ENCODE data around the gene TSPAN18.

The TSPAN18 gene

DNA sequence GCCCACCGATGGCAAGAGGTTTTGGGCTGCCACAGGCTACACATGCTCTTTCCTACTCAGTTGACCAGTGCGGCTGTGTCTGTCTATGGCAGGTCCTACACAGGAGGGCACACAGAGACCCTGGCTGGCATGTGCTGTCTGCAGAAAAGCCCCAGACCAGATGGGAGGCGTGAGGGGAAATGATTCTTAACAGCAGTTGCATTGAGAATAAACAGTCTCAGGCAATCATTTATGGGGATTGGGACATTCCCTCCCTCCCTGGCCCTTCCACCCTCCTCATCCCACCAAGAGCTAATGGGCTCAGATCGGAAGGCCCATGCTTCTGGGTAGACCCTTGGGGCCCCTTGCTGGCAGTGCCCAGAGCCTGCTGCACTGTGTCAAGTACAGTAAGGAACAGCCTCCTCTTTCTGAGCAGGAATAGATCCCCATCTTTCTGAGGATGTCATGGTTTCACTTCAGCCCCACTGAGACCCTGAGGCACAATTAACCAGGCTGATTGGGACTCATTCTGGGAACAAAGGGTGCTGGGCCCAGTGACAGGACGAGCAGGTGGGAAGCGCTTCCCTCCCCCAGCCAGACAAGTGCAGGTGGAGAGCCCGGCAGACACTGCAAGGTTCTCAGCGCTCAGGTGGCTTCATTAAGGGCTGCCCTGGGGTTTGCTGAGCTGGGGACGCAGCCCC is 28.3 kb downstream of the TSPAN18 start:
- no peak overlapping the region for H3K4me3 ChIP-seq (ENCODE audit: low read depth, low read length)
- TF ChIP-seq, protein P1, sequence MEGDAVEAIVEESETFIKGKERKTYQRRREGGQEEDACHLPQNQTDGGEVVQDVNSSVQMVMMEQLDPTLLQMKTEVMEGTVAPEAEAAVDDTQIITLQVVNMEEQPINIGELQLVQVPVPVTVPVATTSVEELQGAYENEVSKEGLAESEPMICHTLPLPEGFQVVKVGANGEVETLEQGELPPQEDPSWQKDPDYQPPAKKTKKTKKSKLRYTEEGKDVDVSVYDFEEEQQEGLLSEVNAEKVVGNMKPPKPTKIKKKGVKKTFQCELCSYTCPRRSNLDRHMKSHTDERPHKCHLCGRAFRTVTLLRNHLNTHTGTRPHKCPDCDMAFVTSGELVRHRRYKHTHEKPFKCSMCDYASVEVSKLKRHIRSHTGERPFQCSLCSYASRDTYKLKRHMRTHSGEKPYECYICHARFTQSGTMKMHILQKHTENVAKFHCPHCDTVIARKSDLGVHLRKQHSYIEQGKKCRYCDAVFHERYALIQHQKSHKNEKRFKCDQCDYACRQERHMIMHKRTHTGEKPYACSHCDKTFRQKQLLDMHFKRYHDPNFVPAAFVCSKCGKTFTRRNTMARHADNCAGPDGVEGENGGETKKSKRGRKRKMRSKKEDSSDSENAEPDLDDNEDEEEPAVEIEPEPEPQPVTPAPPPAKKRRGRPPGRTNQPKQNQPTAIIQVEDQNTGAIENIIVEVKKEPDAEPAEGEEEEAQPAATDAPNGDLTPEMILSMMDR (IDR thresholded peaks at IDR 0.05; ENCODE audit: control insufficient read depth, extremely low read depth, insufficient read depth): no peak
- DNase-seq (ENCODE audit: low read depth): no peak

DNA sequence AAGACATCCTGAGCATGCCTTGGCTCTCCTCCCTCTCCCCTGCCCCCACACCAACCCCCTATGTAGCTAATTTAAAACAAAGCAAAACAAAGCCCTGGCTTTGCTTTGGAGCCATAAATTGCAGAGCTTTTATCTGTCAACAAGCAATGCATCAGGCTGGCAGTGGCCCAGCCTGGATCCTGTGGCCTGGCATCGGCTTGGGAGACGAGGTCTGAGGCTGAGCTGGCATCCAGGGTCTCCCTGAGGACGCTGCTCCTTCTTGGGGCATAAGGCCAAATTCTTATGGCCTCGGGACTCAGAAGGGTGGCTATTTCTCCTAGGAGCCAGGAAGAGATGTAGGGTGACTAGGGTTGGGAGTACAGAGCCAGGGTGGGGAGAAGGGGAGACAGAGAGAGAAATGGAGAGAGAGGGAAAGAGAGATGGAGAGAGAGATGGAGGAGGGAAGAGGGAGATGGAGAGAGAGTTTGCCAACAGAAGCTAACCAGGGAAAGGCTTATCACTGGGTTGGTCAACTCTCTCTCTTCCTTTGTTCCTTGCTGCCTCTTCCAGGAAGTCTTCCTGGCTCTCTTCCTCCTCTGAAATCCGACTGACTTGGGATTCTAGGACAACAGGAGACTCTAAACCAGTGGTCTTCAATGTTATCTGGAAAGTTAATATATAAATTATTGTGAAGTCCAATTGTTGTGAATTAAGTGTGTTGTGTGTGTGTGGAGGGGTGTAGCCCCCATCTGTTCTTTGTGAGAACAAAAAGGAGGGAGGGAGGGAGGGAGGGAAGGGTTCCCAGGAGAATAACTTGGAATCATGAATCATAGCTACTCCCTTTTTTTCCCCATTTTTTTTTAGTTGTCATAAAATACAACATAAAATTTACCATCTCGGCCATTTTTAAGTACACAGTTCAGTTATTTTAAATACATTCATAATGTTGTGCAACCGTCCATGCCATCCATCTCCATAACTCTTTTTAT is 29.1 kb downstream of the TSPAN18 start:
- no peak overlapping the region for H3K4me3 ChIP-seq (ENCODE audit: low read depth, low read length)
- TF ChIP-seq, protein P1 (IDR thresholded peaks at IDR 0.05; ENCODE audit: control insufficient read depth, extremely low read depth, insufficient read depth): no peak
- no peak for DNase-seq (ENCODE audit: low read depth)

DNA sequence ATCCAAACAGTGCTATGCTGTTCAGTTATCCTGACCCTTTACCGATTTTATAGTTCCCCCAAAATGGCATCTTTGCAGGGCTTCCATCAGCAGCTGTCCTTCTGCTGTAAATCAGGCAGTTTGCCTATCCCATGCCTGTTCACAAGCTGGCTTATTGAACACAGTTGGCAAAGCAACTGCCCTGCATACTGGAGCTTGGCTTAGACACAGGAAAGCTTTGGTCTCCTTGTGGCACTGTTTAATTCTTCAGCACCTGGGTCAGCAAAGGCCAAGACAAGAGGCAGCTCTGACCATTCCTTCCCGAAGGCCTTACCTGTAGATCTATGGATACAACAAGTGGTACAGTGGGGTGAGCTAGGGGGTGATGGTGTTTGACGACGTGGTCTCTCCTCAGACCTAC is 32.2 kb downstream of the TSPAN18 start:
- no peak for DNase-seq (ENCODE audit: low read depth)
- TF ChIP-seq, protein P1 (IDR thresholded peaks at IDR 0.05; ENCODE audit: control insufficient read depth, extremely low read depth, insufficient read depth): no peak
- no peak overlapping the region for H3K4me3 ChIP-seq (ENCODE audit: low read depth, low read length)

DNA sequence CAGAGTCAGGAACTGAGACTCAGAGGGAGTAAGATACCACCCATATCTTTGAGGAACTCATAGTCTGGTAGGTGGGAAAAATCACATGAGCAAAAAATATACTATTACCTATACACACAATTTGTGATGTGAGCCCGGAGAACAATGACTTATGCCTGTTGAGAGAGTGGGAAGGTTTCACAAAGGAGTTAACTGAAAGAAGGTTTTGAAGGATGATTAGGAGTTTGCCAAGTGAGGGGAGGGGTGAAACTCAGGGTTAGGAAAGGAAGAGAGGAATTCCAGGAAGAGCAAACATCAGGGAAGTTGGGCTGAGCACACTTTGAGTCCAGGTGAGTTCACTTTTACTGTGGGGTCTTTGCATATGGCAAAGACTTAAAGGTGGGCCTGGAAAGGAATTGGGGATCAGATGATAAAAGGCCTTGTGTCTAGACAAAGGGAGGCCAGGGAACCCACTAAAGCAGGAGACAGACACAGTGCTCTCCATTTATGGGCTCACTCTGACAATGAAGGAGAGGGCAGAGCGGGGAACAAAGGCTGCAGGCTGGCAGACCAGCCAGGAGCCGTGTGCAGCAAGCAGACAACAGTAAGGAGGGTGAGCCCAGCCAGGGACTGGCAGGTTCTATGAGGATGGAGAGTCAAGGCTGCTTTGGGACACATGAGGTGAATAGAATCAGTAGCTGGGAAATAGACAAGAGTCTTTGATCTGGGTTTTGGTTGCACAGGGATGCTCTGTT is 33.1 kb downstream of the TSPAN18 start:
- H3K4me3 ChIP-seq (ENCODE audit: low read depth, low read length): no peak overlapping the region
- TF ChIP-seq, protein P1 (IDR thresholded peaks at IDR 0.05; ENCODE audit: control insufficient read depth, extremely low read depth, insufficient read depth): no peak
- no peak for DNase-seq (ENCODE audit: low read depth)

- H3K4me3 ChIP-seq (ENCODE audit: low read depth, low read length): no peak overlapping the region
- TF ChIP-seq, protein P1 (IDR thresholded peaks at IDR 0.05; ENCODE audit: control insufficient read depth, extremely low read depth, insufficient read depth): no peak
- DNase-seq (ENCODE audit: low read depth): no peak
Observed at GRCh38 chr11:44760477-44760872, 33.7 kb downstream of the TSPAN18 start.

GRCh38 chr11:44760917-44761550 is 34.3 kb downstream of the TSPAN18 start:
- no peak for DNase-seq (ENCODE audit: low read depth)
- no peak overlapping the region for H3K4me3 ChIP-seq (ENCODE audit: low read depth, low read length)
- TF ChIP-seq, protein P1 (IDR thresholded peaks at IDR 0.05; ENCODE audit: control insufficient read depth, extremely low read depth, insufficient read depth): no peak
